Measurements from ENCODE around the gene PGAP3.
"Not testable (repeated sequence)": the region's sequence is repeated elsewhere in the genome, so short reads cannot be mapped to it uniquely, and the experiment has no call there.

PGAP3 gene

DNA sequence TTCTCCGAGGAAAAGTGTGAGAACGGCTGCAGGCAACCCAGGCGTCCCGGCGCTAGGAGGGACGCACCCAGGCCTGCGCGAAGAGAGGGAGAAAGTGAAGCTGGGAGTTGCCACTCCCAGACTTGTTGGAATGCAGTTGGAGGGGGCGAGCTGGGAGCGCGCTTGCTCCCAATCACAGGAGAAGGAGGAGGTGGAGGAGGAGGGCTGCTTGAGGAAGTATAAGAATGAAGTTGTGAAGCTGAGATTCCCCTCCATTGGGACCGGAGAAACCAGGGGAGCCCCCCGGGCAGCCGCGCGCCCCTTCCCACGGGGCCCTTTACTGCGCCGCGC is 11.9 kb upstream of the PGAP3 start, which contains the start of gene ERBB2:
Gene ERBB2 (plus strand): TSS at position 247 of the 330 bp plus-strand sequence. CDS start 175 bp downstream, outside the sequence.
- CTCF ChIA-PET: interaction anchor here (1.1 to 7.9 kb wide), 15 partner anchors 8 to 152 kb away, joined by 3 to 48 read pairs (median 5); partner anchors contain the start of genes MIEN1, PGAP3 and PNMT
- peak; percentile 31 for DNase-seq (ENCODE audit: low read depth, low spot score)
- POLR2A ChIA-PET: interaction anchor here (0.6 to 2.0 kb wide), 11 partner anchors 9 to 248 kb away, joined by 3 to 27 read pairs (median 4); partner anchors contain the start of genes MED1, MIEN1, PGAP3 and TCAP
- peak within 1 kb of the TSS; percentile 78 for H3K4me3 ChIP-seq (ENCODE audit: low read depth, low read length)
- TF ChIP-seq, protein P1, sequence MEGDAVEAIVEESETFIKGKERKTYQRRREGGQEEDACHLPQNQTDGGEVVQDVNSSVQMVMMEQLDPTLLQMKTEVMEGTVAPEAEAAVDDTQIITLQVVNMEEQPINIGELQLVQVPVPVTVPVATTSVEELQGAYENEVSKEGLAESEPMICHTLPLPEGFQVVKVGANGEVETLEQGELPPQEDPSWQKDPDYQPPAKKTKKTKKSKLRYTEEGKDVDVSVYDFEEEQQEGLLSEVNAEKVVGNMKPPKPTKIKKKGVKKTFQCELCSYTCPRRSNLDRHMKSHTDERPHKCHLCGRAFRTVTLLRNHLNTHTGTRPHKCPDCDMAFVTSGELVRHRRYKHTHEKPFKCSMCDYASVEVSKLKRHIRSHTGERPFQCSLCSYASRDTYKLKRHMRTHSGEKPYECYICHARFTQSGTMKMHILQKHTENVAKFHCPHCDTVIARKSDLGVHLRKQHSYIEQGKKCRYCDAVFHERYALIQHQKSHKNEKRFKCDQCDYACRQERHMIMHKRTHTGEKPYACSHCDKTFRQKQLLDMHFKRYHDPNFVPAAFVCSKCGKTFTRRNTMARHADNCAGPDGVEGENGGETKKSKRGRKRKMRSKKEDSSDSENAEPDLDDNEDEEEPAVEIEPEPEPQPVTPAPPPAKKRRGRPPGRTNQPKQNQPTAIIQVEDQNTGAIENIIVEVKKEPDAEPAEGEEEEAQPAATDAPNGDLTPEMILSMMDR (IDR thresholded peaks at IDR 0.05; ENCODE audit: insufficient read depth, low read length, missing control alignments): no peak

GRCh38 chr17:39699157-39699817 is 11.4 kb upstream of the PGAP3 start:
- H3K4me3 ChIP-seq (ENCODE audit: low read depth, low read length): peak overlapping the region; percentile 78
- ChIA-PET POLR2A (interaction anchor here (0.6 to 2.0 kb wide), 11 partner anchors 10 to 248 kb away, joined by 3 to 27 read pairs (median 4); partner anchors contain the start of genes MED1, MIEN1, PGAP3 and TCAP), CTCF (interaction anchor here (1.1 to 7.9 kb wide), 12 partner anchors 8 to 151 kb away, joined by 3 to 48 read pairs (median 6); partner anchors contain the start of genes MIEN1, PGAP3 and PNMT)
- not testable (repeated sequence) for DNase-seq (ENCODE audit: low read depth, low spot score)

GRCh38 chr17:39697961-39698360 is 10.1 kb upstream of the PGAP3 start:
- CTCF ChIA-PET: interaction anchor here (1.0 to 7.9 kb wide), 3 partner anchors 9 to 76 kb away, joined by 3 to 48 read pairs (median 13); partner anchors contain the start of genes MIEN1 and PGAP3

DNA sequence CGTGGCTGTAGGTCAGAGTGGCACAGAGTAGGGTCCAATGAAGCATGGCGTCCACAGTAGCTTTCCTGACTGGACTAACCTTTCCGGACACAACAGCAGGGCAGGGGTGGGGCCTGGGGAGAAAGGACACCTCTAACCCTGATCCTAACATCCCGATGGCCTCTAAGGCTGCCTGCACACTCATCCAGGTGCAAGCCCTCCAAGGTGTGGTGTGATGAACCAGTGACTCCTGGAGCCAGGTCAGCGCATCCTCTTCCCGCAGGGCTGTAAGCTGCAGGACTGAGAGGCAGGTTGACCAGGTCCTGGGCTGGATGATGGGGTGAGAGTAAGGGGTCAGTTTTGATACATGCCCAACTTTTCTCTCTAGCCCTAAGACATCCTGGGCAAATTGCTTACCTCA is 8.9 kb upstream of the PGAP3 start:
- ChIA-PET CTCF (interaction anchor here (2.3 to 7.9 kb wide), 2 partner anchors 33 to 43 kb away, joined by 6 to 48 read pairs; partner anchors contain the start of gene MIEN1), POLR2A (no interaction called here)
- no peak overlapping the region for H3K4me3 ChIP-seq (ENCODE audit: low read depth, low read length)
- DNase-seq (ENCODE audit: low read depth, low spot score): no peak
- TF ChIP-seq, protein P1 (IDR thresholded peaks at IDR 0.05; ENCODE audit: insufficient read depth, low read length, missing control alignments): no peak

More at GRCh38 chr17:39697961-39698360, 10.1 kb upstream of the PGAP3 start:
- POLR2A ChIA-PET: interaction anchor here (1.1 kb wide), 1 partner anchor 10 kb away, joined by 4 read pairs; no protein-coding TSS in a partner anchor
- TF ChIP-seq, protein P1 (IDR thresholded peaks at IDR 0.05; ENCODE audit: insufficient read depth, low read length, missing control alignments): no peak
- H3K4me3 ChIP-seq (ENCODE audit: low read depth, low read length): no peak overlapping the region
- DNase-seq (ENCODE audit: low read depth, low spot score): no peak

- CTCF ChIA-PET: interaction anchor here (1.4 to 2.3 kb wide), 3 partner anchors 26 to 41 kb away, joined by 3 to 6 read pairs (median 4); partner anchors contain the start of gene MIEN1
- DNase-seq (ENCODE audit: low read depth, low spot score): no peak
- POLR2A ChIA-PET: no interaction called here
- TF ChIP-seq, protein P1 (IDR thresholded peaks at IDR 0.05; ENCODE audit: insufficient read depth, low read length, missing control alignments): no peak
- H3K4me3 ChIP-seq (ENCODE audit: low read depth, low read length): no peak overlapping the region
Measured at GRCh38 chr17:39695089-39695474, 7.2 kb upstream of the PGAP3 start.

GRCh38 chr17:39694593-39694992 is 6.7 kb upstream of the PGAP3 start:
- TF ChIP-seq, protein P1 (IDR thresholded peaks at IDR 0.05; ENCODE audit: insufficient read depth, low read length, missing control alignments): no peak
- no peak overlapping the region for H3K4me3 ChIP-seq (ENCODE audit: low read depth, low read length)
- ChIA-PET POLR2A (no interaction called here), CTCF (interaction anchor here (1.4 to 2.3 kb wide), 3 partner anchors 25 to 41 kb away, joined by 3 to 6 read pairs (median 4); partner anchors contain the start of gene MIEN1)
- DNase-seq (ENCODE audit: low read depth, low spot score): no peak
